T-helper 2 cell treated with Interferon-gamma antibody and Interleukin-4, amounts not matched to agents 5 μg/mL and 100 μg/mL, for 36 hours (primary cell): ENCODE data around the gene ZNF169.
"Not testable (repeated sequence)": the region's sequence is repeated elsewhere in the genome, so short reads cannot be mapped to it uniquely, and the experiment has no call there.

ENCODE experiments used
- DNase-seq: peaks from one replicate; pipeline ENCODE4 v3.0.0; 2021; ENCODE audit warnings: low spot score
- H3K27ac Mint-ChIP-seq: one replicate; pipeline ENCODE4 v1.8.0; 2021; ENCODE audit warnings: mild to moderate bottlenecking, mixed read lengths
- H3K27me3 Mint-ChIP-seq: one replicate; pipeline ENCODE4 v1.8.0; 2021; ENCODE audit warnings: low read depth, mixed read lengths
- H3K36me3 Mint-ChIP-seq: one replicate; pipeline ENCODE4 v1.8.0; 2021; ENCODE audit warnings: low read depth, mixed read lengths
- H3K4me1 Mint-ChIP-seq: one replicate; pipeline ENCODE4 v1.8.0; 2021; ENCODE audit warnings: low read depth, mixed read lengths
- H3K4me3 Mint-ChIP-seq: one replicate; pipeline ENCODE4 v1.8.0; 2022; ENCODE audit warnings: mild to moderate bottlenecking, moderate library complexity, mixed read lengths
- H3K9me3 Mint-ChIP-seq: one replicate; pipeline ENCODE4 v1.8.0; 2021; ENCODE audit warnings: mixed read lengths

Gene ZNF169

DNA sequence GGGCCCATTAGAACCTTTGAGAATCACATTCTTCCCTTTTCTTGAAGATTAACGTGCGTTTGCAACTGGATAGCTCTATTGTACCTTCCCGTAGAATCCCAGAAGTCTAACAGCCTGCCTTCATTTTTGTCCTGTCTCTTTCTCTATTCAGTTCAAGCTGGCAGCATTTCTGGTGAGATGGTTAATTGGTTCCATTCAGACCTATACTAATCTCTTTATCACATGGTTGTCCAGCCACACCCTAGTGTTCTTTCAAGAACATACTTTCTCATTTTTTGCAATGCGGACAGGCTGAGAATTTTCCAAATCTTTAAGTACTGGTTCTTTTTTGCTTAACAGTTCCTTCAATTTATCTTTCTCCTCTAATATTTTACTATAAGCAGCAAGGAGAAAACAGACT is 43.3 kb downstream of the ZNF169 start:
- no peaks in the 10 kb centered on the region for H3K36me3 Mint-ChIP-seq
- H3K4me1 Mint-ChIP-seq: no peaks in the 10 kb centered on the region
- no peaks in the 10 kb centered on the region for H3K27me3 Mint-ChIP-seq
- no peak overlapping the region for H3K27ac Mint-ChIP-seq
- no peaks in the 10 kb centered on the region for H3K9me3 Mint-ChIP-seq
- no peak for DNase-seq
- no peak overlapping the region for H3K4me3 Mint-ChIP-seq

DNA sequence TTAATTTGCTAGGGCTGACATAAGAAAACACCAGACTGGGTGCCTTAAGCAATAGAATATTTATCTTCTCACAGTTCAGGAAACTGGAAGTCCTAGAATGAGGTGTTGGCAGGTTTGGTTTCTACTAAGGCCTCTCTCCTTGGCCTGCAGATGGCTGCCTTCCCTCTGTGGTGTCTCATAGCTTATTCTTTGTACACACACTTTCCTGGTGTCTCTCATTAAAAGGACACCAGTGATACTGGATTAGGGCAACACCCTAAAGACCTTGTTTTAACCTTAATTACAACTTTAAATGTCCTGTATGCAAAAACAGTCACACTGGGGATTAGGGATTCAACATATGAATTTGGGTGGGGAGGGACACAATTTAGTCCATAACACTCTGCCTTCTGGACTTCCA is 44.2 kb downstream of the ZNF169 start:
- H3K27me3 Mint-ChIP-seq: no peaks in the 10 kb centered on the region
- H3K36me3 Mint-ChIP-seq: no peaks in the 10 kb centered on the region
- no peak for DNase-seq
- no peaks in the 10 kb centered on the region for H3K4me1 Mint-ChIP-seq
- H3K27ac Mint-ChIP-seq: no peak overlapping the region
- no peaks in the 10 kb centered on the region for H3K9me3 Mint-ChIP-seq
- no peak overlapping the region for H3K4me3 Mint-ChIP-seq

DNA sequence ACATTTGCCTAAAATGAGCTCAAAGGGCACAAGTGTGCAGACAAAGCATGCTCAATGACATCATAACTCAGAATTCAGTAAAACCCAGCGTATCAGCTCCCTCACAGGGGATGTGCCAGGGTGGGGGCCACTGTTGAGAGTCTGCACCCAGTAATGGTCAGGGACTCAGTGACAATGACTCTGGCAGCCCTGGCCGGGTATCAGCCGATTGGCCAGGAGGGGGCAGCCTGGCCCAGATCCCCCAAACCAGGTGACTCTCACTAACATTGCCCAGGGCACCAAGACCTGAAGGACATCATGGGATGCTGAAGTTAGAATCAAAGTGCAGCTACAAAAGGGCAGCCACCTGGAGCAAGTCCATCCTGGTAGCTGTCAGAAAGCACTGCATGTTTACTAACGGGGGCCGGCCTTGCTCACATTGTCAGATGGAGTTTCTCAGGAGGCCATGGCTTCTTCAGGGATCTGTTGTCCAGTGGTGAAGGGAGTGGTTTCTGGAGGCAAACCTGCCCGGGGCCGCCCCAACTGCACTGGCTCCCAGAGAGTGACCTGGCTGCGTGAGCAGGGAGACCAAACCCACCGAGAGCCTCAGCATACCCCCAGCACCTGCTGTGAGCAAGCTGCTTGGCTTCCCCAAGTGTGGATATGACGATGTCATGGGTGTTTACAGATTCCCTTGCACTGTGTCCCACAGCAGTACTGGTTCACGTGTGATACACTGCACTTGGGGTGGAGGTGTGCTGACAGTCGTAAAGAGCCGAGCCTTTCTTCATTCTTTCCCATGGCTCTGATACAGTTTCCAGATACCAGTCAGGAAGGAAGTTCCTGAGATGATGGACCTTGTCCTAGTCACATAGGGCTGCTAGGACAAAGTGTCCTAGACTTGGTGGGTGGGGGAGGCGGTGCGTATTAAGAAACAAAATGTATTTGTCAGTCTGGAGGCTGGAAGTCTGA is 56.2 kb downstream of the ZNF169 start:
- not testable (repeated sequence) for H3K4me1 Mint-ChIP-seq, H3K36me3 Mint-ChIP-seq, H3K27me3 Mint-ChIP-seq, H3K27ac Mint-ChIP-seq, H3K9me3 Mint-ChIP-seq, H3K4me3 Mint-ChIP-seq, DNase-seq

DNA sequence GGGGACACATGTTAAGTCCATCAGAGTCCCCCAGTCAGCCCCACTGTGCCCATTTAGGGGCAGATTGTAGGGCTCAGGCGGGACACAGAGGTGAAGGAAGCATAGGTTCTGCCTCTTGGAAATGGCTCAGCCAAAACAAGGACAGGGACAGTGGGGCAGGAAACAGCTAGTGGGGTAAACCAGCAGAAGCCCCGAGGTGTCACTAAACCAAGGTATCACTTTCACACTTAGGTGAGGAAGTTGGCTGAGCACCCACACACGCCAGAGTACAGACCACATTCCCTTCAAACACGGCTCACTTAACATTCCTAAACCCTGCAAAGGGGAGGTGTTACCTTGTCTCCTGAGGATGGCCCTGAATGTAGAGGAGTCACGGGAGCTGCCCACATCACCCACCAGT is 57.1 kb downstream of the ZNF169 start:
- H3K36me3 Mint-ChIP-seq, H3K27me3 Mint-ChIP-seq, H3K4me3 Mint-ChIP-seq, H3K4me1 Mint-ChIP-seq, DNase-seq, H3K9me3 Mint-ChIP-seq, H3K27ac Mint-ChIP-seq: not testable (repeated sequence)

DNA sequence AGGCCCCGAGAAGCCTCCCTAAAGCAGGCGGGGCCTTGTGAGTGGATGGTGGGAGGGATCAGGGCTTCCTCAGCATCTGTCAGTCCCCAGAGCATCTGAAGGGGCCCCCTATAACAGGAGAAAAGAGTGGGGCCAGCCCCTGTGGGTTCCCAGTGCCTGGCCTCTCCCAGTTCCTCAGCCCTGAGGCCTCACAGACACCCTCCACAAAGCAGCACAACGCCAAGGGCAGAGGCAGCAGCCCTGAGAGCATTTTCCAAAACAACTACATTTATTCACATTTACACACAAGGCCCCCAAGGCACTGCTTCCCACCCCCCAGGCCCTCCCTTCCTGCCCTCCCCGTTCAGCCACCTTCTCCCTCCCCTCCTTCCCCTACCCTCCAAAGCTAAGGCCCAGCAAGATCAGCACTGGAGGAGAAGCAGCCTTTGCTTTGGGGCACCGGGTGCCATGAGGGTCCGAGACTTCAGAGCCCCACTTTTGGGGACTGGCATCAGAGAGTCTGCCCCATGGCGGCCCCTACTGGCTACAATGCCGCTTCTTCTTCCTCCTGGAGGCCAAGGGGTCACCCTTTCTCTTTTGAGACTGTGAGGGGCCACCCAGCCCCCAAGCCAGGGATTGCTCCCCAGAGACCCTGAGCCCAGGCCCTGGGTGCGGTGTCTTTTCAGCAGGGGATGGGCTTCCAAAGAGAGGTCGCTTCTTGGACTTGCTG is 59.0 kb downstream of the ZNF169 start:
- DNase-seq, H3K4me3 Mint-ChIP-seq, H3K36me3 Mint-ChIP-seq, H3K4me1 Mint-ChIP-seq, H3K27ac Mint-ChIP-seq, H3K27me3 Mint-ChIP-seq, H3K9me3 Mint-ChIP-seq: not testable (repeated sequence)

DNA sequence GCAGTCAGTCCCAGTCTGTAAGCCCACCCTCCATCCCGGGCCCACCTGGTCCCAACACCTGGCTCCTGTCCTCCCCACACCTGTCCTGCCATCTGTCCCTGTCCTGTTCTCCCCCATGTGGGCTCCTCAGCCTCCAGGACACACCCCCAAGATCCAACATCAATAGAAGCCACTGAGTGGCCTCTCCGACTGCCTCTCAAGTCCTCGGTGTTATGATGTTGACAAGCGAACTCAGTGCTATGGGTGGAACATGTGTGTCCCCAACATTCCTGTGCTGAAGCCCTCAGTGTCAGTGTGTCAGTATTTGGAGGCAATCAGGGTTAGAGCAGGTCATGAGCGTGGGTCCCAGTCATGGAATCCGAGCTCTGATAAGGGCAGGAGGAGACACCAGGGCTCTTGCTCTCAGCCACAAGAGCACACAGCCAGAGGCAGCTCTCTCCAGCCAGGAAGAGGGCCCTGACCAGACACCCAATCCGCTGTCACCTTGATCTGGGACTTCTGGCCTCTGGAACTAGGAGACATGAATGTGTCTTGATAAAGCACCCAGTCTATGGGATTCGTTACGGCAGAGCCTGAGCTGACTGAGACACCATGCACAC is 63.3 kb downstream of the ZNF169 start:
- H3K9me3 Mint-ChIP-seq, H3K4me1 Mint-ChIP-seq, H3K36me3 Mint-ChIP-seq, DNase-seq, H3K4me3 Mint-ChIP-seq, H3K27me3 Mint-ChIP-seq, H3K27ac Mint-ChIP-seq: not testable (repeated sequence)

DNA sequence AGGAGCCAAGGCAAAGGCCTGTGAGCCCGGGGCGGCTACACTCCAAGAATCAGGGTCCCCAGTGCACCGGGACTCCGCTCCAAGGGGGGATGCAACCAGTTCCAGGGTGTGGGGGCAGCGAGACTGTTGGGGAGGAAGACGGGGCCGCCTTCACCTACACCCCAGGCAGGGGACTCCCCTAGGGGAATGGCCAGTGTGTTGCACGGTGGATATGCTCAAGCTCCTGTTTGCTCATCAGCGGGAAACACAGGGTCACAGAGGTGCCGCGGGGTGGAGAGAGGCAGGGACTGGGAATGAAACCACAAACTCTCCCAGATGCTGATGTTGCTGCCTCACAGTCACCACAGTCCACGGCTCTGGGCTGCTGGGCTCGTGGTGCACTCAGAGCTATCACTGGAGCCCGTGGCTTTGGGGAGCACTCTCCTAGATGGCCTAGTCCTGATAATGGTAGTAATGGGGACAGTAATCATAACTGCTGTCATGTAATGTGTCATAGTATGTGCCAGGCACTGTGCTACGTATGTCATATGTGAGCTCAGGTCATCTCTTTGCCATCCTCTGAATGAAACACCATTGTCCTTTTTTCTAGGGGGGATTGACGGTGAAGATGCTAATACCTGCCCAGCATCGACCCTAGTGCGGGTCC is 64.2 kb downstream of the ZNF169 start:
- not testable (repeated sequence) for H3K27ac Mint-ChIP-seq, H3K4me3 Mint-ChIP-seq, H3K4me1 Mint-ChIP-seq, DNase-seq, H3K27me3 Mint-ChIP-seq, H3K9me3 Mint-ChIP-seq, H3K36me3 Mint-ChIP-seq

DNA sequence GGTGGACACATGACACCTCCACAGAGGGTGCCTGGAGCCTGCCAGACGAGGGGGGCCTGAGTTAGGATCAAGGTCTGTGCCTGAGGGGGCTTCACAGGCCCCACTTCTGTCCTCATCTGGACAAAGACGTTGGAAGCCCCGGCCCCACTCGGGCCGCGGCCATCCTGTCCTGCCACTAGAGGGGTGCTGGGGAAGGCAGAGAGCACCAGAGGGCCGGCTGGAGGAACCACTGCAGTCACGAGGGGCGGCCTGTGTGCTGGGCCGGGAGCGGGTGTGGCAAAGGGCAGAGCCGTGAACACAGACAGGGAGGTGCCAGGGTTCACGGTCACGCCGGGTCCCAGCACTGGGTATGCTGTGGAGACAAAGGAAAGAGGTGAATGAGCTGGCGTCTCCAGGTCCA is 66.5 kb downstream of the ZNF169 start:
- H3K27me3 Mint-ChIP-seq, H3K9me3 Mint-ChIP-seq, DNase-seq, H3K4me3 Mint-ChIP-seq, H3K36me3 Mint-ChIP-seq, H3K4me1 Mint-ChIP-seq, H3K27ac Mint-ChIP-seq: not testable (repeated sequence)

DNA sequence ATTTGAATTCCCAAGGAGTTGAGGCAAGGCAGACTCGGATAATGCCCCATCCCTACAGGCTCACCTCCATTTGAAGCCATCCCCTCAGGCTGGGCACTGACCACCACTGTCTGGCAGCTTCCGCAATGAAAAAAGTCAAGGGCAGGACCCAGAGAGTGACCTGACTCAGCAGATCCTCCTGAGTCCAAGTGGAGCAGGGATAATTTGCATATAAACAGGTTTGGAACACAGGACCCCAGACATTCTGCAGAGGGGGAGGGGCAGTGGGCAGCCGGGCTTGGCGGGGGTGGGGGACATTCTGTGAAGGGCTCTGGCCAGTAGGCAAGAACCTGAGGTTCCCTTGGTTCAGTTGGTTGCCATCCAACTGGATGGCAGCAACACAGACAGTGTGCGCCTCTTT is 69.4 kb downstream of the ZNF169 start, which contains the start of gene NUTM2F:
Gene NUTM2F, minus strand, starts transcription at position 101 of the 400 bp plus-strand sequence. Its CDS starts 21 bp downstream, at position 80.
- not testable (repeated sequence) for H3K27ac Mint-ChIP-seq, H3K36me3 Mint-ChIP-seq, H3K27me3 Mint-ChIP-seq, H3K4me1 Mint-ChIP-seq, H3K4me3 Mint-ChIP-seq, DNase-seq, H3K9me3 Mint-ChIP-seq

DNA sequence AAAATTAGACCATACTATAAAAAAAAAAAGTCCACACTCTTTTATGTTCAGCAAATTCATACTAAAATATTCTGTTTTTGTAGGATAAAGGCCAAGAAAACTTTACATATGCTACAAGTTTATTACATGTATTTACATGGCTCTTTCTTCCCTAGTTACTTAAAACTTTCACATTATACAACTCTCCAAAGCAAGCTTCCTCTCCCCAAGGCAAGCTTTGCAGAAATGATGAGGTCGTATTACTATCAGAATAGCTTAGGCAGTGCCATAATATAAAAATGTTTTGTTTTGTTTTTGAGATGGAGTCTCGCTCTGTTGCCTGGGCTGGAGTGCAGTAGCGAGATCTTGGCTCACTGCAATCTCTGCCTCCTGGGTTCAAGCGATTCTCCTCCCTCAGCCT is 77.3 kb downstream of the ZNF169 start:
- not testable (repeated sequence) for H3K4me1 Mint-ChIP-seq, H3K36me3 Mint-ChIP-seq, H3K4me3 Mint-ChIP-seq, H3K27me3 Mint-ChIP-seq, DNase-seq, H3K9me3 Mint-ChIP-seq, H3K27ac Mint-ChIP-seq

DNA sequence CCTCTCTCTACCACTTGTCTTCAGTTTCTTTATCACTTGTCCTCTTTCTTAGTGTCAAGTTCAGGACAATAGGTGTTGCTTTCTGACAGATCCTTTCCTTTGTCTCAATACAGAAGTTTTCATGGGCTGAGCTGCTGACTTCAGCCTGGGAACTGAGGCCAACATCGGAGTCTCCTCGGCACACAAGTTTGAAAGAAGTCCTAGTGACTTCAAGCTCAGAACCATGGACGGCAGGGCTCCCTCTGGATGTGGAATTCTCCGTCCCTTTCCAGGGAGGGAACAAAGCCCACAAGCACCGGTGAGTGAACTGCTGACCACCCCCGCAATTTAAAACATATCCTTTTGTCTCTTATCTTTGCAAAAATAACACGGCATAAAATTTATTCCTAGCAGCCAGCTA is 79.6 kb downstream of the ZNF169 start:
- not testable (repeated sequence) for H3K4me1 Mint-ChIP-seq, H3K36me3 Mint-ChIP-seq

DNA sequence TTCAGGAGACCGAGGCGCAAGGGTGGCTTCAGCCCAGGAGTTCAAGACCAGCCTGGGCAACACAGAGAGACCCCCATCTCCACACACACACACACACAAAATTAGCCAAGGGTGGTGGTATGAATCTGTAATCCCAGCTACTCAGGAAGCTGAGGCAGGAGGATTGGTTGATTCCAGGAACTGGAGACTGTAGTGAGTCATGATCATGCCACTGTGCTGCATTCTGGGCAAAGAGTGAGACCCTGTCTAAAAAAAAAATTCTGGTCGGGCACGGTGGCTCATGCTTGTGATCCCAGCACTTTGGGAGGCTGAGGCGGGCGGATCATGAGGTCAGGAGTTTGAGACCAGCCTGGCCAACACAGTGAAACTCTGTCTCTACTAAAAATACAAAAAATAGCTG is 80.6 kb downstream of the ZNF169 start:
- not testable (repeated sequence) for H3K27ac Mint-ChIP-seq, H3K36me3 Mint-ChIP-seq, H3K27me3 Mint-ChIP-seq, H3K9me3 Mint-ChIP-seq, DNase-seq, H3K4me3 Mint-ChIP-seq, H3K4me1 Mint-ChIP-seq

More for the DNA sequence above, 79.6 kb downstream of the ZNF169 start:
- H3K4me3 Mint-ChIP-seq, H3K9me3 Mint-ChIP-seq, H3K27me3 Mint-ChIP-seq, DNase-seq, H3K27ac Mint-ChIP-seq: not testable (repeated sequence)

DNA sequence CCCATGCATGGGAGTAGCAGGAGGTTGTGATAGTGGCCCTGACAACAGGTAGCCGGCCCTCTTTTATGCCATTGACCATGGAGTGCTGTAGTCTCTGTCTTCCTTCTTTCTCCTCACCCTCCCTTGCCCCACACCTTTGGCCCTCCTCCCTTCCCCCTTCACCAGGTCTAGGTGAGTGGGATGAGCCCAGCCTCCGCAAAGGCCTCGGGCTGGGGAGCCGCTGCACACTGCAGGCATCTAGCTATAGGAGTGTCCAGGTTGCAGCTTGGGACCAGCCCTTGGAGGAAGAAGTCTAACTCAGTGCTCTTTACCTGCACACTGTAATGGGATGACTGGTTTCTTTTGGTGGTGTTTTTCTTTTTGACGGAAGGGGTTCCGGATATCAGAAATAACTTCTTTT is 81.7 kb downstream of the ZNF169 start:
- H3K4me3 Mint-ChIP-seq, H3K27ac Mint-ChIP-seq, H3K9me3 Mint-ChIP-seq, H3K4me1 Mint-ChIP-seq, H3K27me3 Mint-ChIP-seq, DNase-seq, H3K36me3 Mint-ChIP-seq: not testable (repeated sequence)

DNA sequence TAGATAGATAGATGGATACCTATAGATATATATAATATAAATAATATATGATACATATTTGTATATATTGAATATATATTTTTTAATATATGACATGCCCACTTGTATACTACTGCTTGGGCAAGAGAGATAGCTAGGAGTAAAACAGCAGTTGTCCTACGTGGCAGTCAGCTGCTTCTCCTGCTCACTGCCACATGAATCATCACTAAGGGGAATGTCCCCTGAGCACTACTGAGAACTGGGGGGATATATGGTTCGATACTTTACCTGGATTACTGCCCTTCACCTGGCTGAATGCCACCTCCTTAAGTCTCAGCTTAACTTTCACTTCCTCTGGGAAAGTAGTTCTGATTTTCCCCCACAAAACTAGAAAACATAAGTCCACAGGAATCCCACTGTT is 82.6 kb downstream of the ZNF169 start:
- H3K36me3 Mint-ChIP-seq, H3K27me3 Mint-ChIP-seq, H3K4me1 Mint-ChIP-seq, H3K4me3 Mint-ChIP-seq, H3K27ac Mint-ChIP-seq, H3K9me3 Mint-ChIP-seq, DNase-seq: not testable (repeated sequence)
